Activated B cell treated with CpG ODN at 0.5 μM for 24 hours (primary cell): ENCODE measurements around the gene HOXB5. TPM values are rescaled to one million over a fixed set of nuclear protein-coding genes. Genes with fewer than 3 reads are reported as not detected.

Experiments
- ATAC-seq: fragments of 200-7000 bp; cut with Tn5 transposase; one replicate; pipeline ENCODE4 v1.10.0; 2021; ENCODE audit warnings: low read depth, mild to moderate bottlenecking, moderate library complexity
- CTCF ChIA-PET: fragments of 350-600 bp; sonication (Branson Sonifier 250); formaldehyde crosslinking; loops from one replicate; lab custom pipeline; 2021; ENCODE audit warnings: antibody characterized with exemption; lab: Charles Lee
- POLR2A ChIA-PET: fragments of 350-600 bp; sonication (Branson Sonifier 250); formaldehyde crosslinking; loops from one replicate; lab custom pipeline; 2021; ENCODE audit warnings: antibody characterized with exemption; lab: Charles Lee
- DNase-seq: peaks from one replicate; pipeline ENCODE4 v3.0.0; 2022
- H3K27ac Mint-ChIP-seq: one replicate; pipeline ENCODE4 v1.8.0; 2020; ENCODE audit warnings: mixed read lengths
- H3K27me3 Mint-ChIP-seq: one replicate; pipeline ENCODE4 v1.8.0; 2021; ENCODE audit warnings: mixed read lengths
- H3K36me3 Mint-ChIP-seq: one replicate; pipeline ENCODE4 v1.8.0; 2021; ENCODE audit warnings: low read depth, mixed read lengths
- H3K4me1 Mint-ChIP-seq: one replicate; pipeline ENCODE4 v1.8.0; 2021; ENCODE audit warnings: mixed read lengths
- H3K4me3 Mint-ChIP-seq: one replicate; pipeline ENCODE4 v1.8.0; 2020; ENCODE audit warnings: mild to moderate bottlenecking, mixed read lengths
- H3K9me3 Mint-ChIP-seq: one replicate; pipeline ENCODE4 v1.8.0; 2020; ENCODE audit warnings: mixed read lengths
- CTCF ChIP-seq: fragments of 200-600 bp; IDR thresholded peaks from one replicate; pipeline ENCODE4 v1.8.0; 2022; ENCODE audit warnings: antibody characterized with exemption, mild to moderate bottlenecking
- intact Hi-C: fragments of 100-400 bp; cut with micrococcal nuclease; formaldehyde crosslinking; loops from one replicate; pipeline ENCODE4 v1.15.1; 2024
- total RNA-seq: library from RNA; stranded (reverse); gene quantifications from 2 replicates; pipeline ENCODE4 v1.2.3, GENCODE V29; 2022

Gene HOXB5
- total RNA-seq, 1 donor from 2014 or later = not detected

- peaks cover 6% of the 10 kb centered on the region for H3K4me1 Mint-ChIP-seq
- no peak overlapping the region for H3K27ac Mint-ChIP-seq
- ATAC-seq = no peak
- H3K36me3 Mint-ChIP-seq = no peaks in the 10 kb centered on the region
- DNase-seq = no peak
- POLR2A ChIA-PET = no interaction called here
- no peaks in the 10 kb centered on the region for H3K9me3 Mint-ChIP-seq
- peaks cover 29% of the 10 kb centered on the region for H3K27me3 Mint-ChIP-seq
- H3K4me3 Mint-ChIP-seq = no peak overlapping the region
- CTCF ChIA-PET = no interaction called here
- no peak for TF ChIP-seq CTCF
- intact Hi-C loops = loop anchor here (2.0 kb wide), 1 partner anchor 14 kb away; no protein-coding TSS in a partner anchor
These were observed 40.4 kb downstream of the HOXB5 start for GRCh38 chr17:48553190-48553547.

GRCh38 chr17:48552466-48553189 lies 41.0 kb downstream of the HOXB5 start:
- H3K36me3 Mint-ChIP-seq = no peaks in the 10 kb centered on the region
- CTCF ChIA-PET = no interaction called here

GRCh38 chr17:48551596-48552465 lies 41.7 kb downstream of the HOXB5 start:
- POLR2A ChIA-PET = no interaction called here
- H3K27ac Mint-ChIP-seq = no peak overlapping the region
- no peak for TF ChIP-seq CTCF
- intact Hi-C loops = loop anchor here (2.0 kb wide), 1 partner anchor 15 kb away; no protein-coding TSS in a partner anchor
- peaks cover 21% of the 10 kb centered on the region for H3K27me3 Mint-ChIP-seq
- CTCF ChIA-PET = no interaction called here
- H3K4me3 Mint-ChIP-seq = no peak overlapping the region
- H3K9me3 Mint-ChIP-seq = no peaks in the 10 kb centered on the region
- H3K4me1 Mint-ChIP-seq = peaks cover 10% of the 10 kb centered on the region
- DNase-seq = no peak
- ATAC-seq = no peak
- H3K36me3 Mint-ChIP-seq = no peaks in the 10 kb centered on the region

More at GRCh38 chr17:48552466-48553189, 41.0 kb downstream of the HOXB5 start:
- Mint-ChIP-seq H3K4me1 (peaks cover 10% of the 10 kb centered on the region), H3K27ac (no peak overlapping the region), H3K9me3 (no peaks in the 10 kb centered on the region), H3K27me3 (peaks cover 26% of the 10 kb centered on the region), H3K4me3 (no peak overlapping the region)
- ATAC-seq (no peak), DNase-seq (no peak)
- intact Hi-C loops = loop anchor here (2.0 kb wide), 1 partner anchor 14 kb away; no protein-coding TSS in a partner anchor
- TF ChIP-seq CTCF = no peak
- POLR2A ChIA-PET = no interaction called here

GRCh38 chr17:48551214-48551555 lies 42.4 kb downstream of the HOXB5 start:
- no peak for ATAC-seq
- no peaks in the 10 kb centered on the region for H3K9me3 Mint-ChIP-seq
- H3K27ac Mint-ChIP-seq = no peak overlapping the region
- no peak overlapping the region for H3K4me3 Mint-ChIP-seq
- no peaks in the 10 kb centered on the region for H3K36me3 Mint-ChIP-seq
- ChIA-PET CTCF (no interaction called here), POLR2A (no interaction called here)
- no peak for DNase-seq
- intact Hi-C loops = no loop called here
- TF ChIP-seq CTCF = no peak
- peaks cover 19% of the 10 kb centered on the region for H3K27me3 Mint-ChIP-seq
- peaks cover 12% of the 10 kb centered on the region for H3K4me1 Mint-ChIP-seq
